ENCODE data around the gene NRAP. TPM values are rescaled to one million over a fixed set of nuclear protein-coding genes. Genes with fewer than 3 reads are reported as not detected.
A peak's percentile ranks its signal among the peaks of the same experiment; 100 is the strongest.

The NRAP gene
- total RNA-seq, 1 donor from 2014 or later, result not detected

- no peak overlapping the region for H3K9ac ChIP-seq
Observed at GRCh38 chr10:113683300-113683699, 19.5 kb upstream of the NRAP start.

GRCh38 chr10:113681533-113682470 is 18.0 kb upstream of the NRAP start:
- TF ChIP-seq CTCF (IDR thresholded peaks at IDR 0.05), result no peak
- no peak for TF ChIP-seq EZH2phosphoT487 (IDR thresholded peaks at IDR 0.05)
- TF ChIP-seq EZH2 (IDR thresholded peaks at IDR 0.05), result no peak
- peak overlapping the region; percentile 91 for H3K4me3 Mint-ChIP-seq
- H3K9me3 ChIP-seq (ENCODE audit: low read depth), result peaks cover 5% of the 10 kb centered on the region
- peaks cover 5% of the 10 kb centered on the region for H3K27me3 Mint-ChIP-seq (ENCODE audit: insufficient read depth, low read depth)
- no peak overlapping the region for H3K27ac Mint-ChIP-seq
- H3K4me1 ChIP-seq, result peaks cover 3% of the 10 kb centered on the region
- peaks cover 58% of the 10 kb centered on the region for H3K79me2 ChIP-seq (ENCODE audit: low read depth)
- no peak overlapping the region for H2AFZ ChIP-seq (replicated peaks)
- peaks cover 10% of the 10 kb centered on the region for H3K4me1 Mint-ChIP-seq
- H3F3A ChIP-seq (ENCODE audit: low read depth), result peaks cover 6% of the 10 kb centered on the region
- H4K20me1 ChIP-seq (ENCODE audit: low read depth), result no peaks in the 10 kb centered on the region
- H3K27ac ChIP-seq, result no peak overlapping the region
- DNase-seq (ENCODE audit: low spot score), result no peak
- H3K36me3 ChIP-seq, result no peaks in the 10 kb centered on the region
- H3K9me3 Mint-ChIP-seq, result peaks cover 21% of the 10 kb centered on the region
- H3K36me3 Mint-ChIP-seq, result peaks cover 14% of the 10 kb centered on the region
- H3K27me3 ChIP-seq, result peaks cover 11% of the 10 kb centered on the region
- H3K9ac ChIP-seq, result no peak overlapping the region
- H3K4me2 ChIP-seq, result no peak overlapping the region
- H3K4me3 ChIP-seq, result no peak overlapping the region

More at GRCh38 chr10:113683300-113683699, 19.5 kb upstream of the NRAP start:
- Histone ChIP-seq H3K4me1 (peaks cover 3% of the 10 kb centered on the region), H3K79me2 (ENCODE audit: low read depth) (peaks cover 65% of the 10 kb centered on the region), H3K9me3 (ENCODE audit: low read depth) (peaks cover 10% of the 10 kb centered on the region), H3K36me3 (no peaks in the 10 kb centered on the region), H3K27me3 (peaks cover 11% of the 10 kb centered on the region), H4K20me1 (ENCODE audit: low read depth) (no peaks in the 10 kb centered on the region), H2AFZ (replicated peaks) (no peak overlapping the region), H3K4me2 (no peak overlapping the region), H3F3A (ENCODE audit: low read depth) (peaks cover 6% of the 10 kb centered on the region), H3K27ac (no peak overlapping the region), H3K4me3 (no peak overlapping the region)
- peaks cover 17% of the 10 kb centered on the region for H3K36me3 Mint-ChIP-seq
- TF ChIP-seq EZH2 (IDR thresholded peaks at IDR 0.05), result no peak
- TF ChIP-seq CTCF (IDR thresholded peaks at IDR 0.05), result no peak
- TF ChIP-seq EZH2phosphoT487 (IDR thresholded peaks at IDR 0.05), result no peak
- H3K4me3 Mint-ChIP-seq, result no peak overlapping the region
- DNase-seq (ENCODE audit: low spot score), result no peak
- H3K9me3 Mint-ChIP-seq, result peaks cover 30% of the 10 kb centered on the region
- H3K27me3 Mint-ChIP-seq (ENCODE audit: insufficient read depth, low read depth), result peaks cover 3% of the 10 kb centered on the region
- no peak overlapping the region for H3K27ac Mint-ChIP-seq
- H3K4me1 Mint-ChIP-seq, result peaks cover 10% of the 10 kb centered on the region

- Histone ChIP-seq H3K4me2 (peak overlapping the region; percentile 87), H3K4me1 (peaks cover 3% of the 10 kb centered on the region), H3F3A (ENCODE audit: low read depth) (peaks cover 6% of the 10 kb centered on the region), H4K20me1 (ENCODE audit: low read depth) (no peaks in the 10 kb centered on the region), H3K9ac (peak overlapping the region; percentile 65), H3K9me3 (ENCODE audit: low read depth) (no peaks in the 10 kb centered on the region), H3K79me2 (ENCODE audit: low read depth) (peaks cover 44% of the 10 kb centered on the region), H2AFZ (replicated peaks) (peak overlapping the region; percentile 95), H3K27ac (no peak overlapping the region), H3K27me3 (peaks cover 11% of the 10 kb centered on the region), H3K4me3 (peak overlapping the region; percentile 90), H3K36me3 (no peaks in the 10 kb centered on the region)
- DNase-seq (ENCODE audit: low spot score), result no peak
- Mint-ChIP-seq H3K4me3 (peak overlapping the region; percentile 91), H3K27ac (peak overlapping the region; percentile 58), H3K36me3 (peaks cover 14% of the 10 kb centered on the region), H3K9me3 (peaks cover 24% of the 10 kb centered on the region), H3K4me1 (peaks cover 10% of the 10 kb centered on the region), H3K27me3 (ENCODE audit: insufficient read depth, low read depth) (peaks cover 5% of the 10 kb centered on the region)
- no peak for TF ChIP-seq EZH2phosphoT487 (IDR thresholded peaks at IDR 0.05)
- TF ChIP-seq EZH2 (IDR thresholded peaks at IDR 0.05), result no peak
- TF ChIP-seq CTCF (IDR thresholded peaks at IDR 0.05), result no peak
Observed at GRCh38 chr10:113680190-113681111, 16.6 kb upstream of the NRAP start.
